K562 (cell line): Measurements from ENCODE around the gene MBP. TPM values are rescaled to one million over a fixed set of nuclear protein-coding genes. Genes with fewer than 3 reads are reported as not detected.

Experiments
- AFF1 ChIP-seq, 2 experiments: fragments of 450-650 bp; IDR thresholded peaks; 2 replicates each; pipeline ENCODE4 v1.6.1; 2018; ENCODE audit warnings: mild to moderate bottlenecking in 2 of 2, low read depth in 1 of 2; ENCODE audit not compliant: partially characterized antibody in 2 of 2
- FOSL1 ChIP-seq: fragments of 200-800 bp; sonication (Bioruptor generic); conservative IDR thresholded peaks from 2 replicates; pipeline ENCODE4 v1.6.1; 2016; ENCODE audit warnings: missing genetic modification characterization, missing compliant biosample characterization
- USF2 ChIP-seq: sonication (generic); formaldehyde crosslinking; IDR thresholded peaks from 2 replicates; pipeline ENCODE4 v1.5.0; 2020; ENCODE audit warnings: missing genetic modification reagents
- polyA plus RNA-seq, 8 experiments: library from polyadenylated mRNA; depleted of rRNA in 4 of 8; stranded (reverse) in 5 of 8; unstranded in 3 of 8; fragments of >200 nt; fragmentation: Nextera tagmentation in 2 of 8; fragmentation: Illumina TruSeq in 1 of 8; extraction: Ambion mirVana in 2 of 8; extraction: Trizol in 1 of 8; gene quantifications; 2 replicates each; pipeline versions ENCODE4 v1.2.1 to v1.2.3, GENCODE V29; 2011 to 2014; ENCODE audit warnings: inconsistent platforms in 1 of 8, missing spikeins in 1 of 8
- total RNA-seq, 7 experiments: library from RNA; depleted of rRNA in 6 of 7; stranded (reverse); fragments of >200 nt in 6 of 7; fragmentation: Illumina TruSeq in 2 of 7; extraction: Trizol in 2 of 7; gene quantifications; 2 replicates each; pipeline versions ENCODE4 v1.2.1 to v1.2.3, GENCODE V29; 2011 to 2021; ENCODE audit warnings: low replicate concordance in 1 of 7

MBP gene
- total and polyA plus RNA-seq, 9 of the 15 experiments (the other 6 are each of a cell fraction or from before 2014, with no cell fraction given) = 0.09 TPM; not detected in 8

GRCh38 chr18:77101410-77102258, 30.9 kb downstream of the MBP start (continued):
- TF ChIP-seq AFF1 (IDR thresholded peaks at IDR 0.05; ENCODE audit: low read depth in 1 of 2, partially characterized antibody in 2 of 2) (no peak), USF2 (CRISPR knock-in tag) (no peak), FOSL1 (tag) (peak; percentile 48)
